ENCODE results near the gene DCXR.

The DCXR gene

DNA sequence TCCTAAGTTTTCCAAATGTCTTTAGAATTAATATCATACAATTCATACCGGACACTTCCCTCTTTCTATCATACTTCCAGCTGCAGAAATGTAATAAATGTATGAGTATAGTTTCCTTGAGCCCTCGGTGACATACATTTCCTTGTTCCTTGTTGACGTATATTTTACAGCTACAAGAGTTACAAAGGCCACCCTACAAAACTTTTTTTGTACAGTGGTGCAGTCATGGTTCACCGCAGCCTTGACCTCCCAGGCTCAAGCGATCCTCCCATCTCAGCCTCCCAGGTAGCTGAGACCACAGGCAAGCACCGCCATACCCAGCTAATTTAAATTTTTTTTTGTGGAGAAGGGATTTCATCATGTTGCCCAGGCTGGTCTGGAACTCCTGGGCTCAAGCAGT, 35.3 kb upstream of the DCXR start:
- no peak for DNase-seq

- no peak for DNase-seq
Observed at GRCh38 chr17:82070611-82071010, 33.1 kb upstream of the DCXR start.

DNA sequence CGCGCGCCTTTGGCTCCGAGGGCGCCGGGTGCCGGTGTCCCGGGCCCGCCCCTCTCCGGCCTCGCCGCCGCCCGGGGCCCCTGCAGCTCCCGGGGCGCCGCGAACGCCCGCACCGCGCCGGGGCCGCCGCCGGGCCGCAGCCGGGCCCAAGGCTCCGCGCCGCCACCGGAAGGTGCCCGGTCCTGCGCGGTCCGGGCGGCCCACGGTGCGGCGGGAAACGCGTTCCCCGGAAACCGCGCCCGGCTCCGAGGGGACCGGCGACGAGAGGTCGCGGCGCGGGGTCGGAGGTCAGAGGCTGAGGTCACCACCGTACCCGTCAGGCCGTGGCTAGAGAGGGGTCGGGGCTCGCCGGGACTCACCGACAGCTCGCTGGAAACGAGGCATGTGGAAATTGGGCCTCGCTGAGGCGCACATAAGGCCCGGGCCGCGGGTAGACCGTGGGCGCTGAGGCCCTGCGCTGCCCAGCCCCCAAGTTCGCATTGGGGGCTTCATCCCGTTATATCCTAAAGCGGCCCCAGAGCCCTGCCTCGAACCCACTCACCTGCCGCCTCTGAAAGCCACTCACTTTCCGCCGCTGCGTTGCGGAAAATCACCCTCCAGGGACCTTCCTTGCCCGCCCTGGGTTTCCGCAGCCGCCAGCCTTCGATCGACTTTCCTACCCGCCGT, 28.3 kb upstream of the DCXR start, which contains the start of gene DUS1L:
TSS of gene DUS1L (minus strand) at position 167 of the 666 bp plus-strand sequence. CDS start 745 bp downstream, outside the sequence.
- DNase-seq = no peak

DNA sequence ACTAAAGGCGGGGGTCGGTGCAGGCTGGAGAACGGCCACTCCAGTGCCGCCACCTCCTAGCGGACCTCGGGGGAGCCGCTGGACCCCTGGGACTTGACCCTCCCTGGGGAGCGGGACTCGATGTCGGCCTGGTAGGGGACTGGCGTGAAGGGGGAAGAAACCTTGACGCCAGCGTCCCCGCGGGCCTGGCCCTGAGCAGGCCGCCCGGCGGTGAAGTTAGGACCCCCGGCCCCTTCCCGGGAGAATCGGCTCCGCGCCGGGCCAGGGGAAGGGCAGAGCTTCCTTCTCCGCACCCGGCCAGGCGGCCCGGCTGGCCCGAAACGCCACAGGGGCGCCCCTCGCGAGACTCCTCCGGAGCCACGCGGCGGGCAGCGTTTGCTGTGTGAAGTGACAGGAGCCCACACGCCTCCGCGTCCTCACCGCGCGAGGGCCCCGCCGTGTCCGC, 27.7 kb upstream of the DCXR start:
- DNase-seq = no peak

GRCh38 chr17:82064433-82065192, 27.1 kb upstream of the DCXR start:
- no peak for DNase-seq

- DNase-seq = no peak
Observed at GRCh38 chr17:82063424-82064415, 26.2 kb upstream of the DCXR start.

- no peak for DNase-seq
Observed at GRCh38 chr17:82062984-82063368, 25.5 kb upstream of the DCXR start.

DNA sequence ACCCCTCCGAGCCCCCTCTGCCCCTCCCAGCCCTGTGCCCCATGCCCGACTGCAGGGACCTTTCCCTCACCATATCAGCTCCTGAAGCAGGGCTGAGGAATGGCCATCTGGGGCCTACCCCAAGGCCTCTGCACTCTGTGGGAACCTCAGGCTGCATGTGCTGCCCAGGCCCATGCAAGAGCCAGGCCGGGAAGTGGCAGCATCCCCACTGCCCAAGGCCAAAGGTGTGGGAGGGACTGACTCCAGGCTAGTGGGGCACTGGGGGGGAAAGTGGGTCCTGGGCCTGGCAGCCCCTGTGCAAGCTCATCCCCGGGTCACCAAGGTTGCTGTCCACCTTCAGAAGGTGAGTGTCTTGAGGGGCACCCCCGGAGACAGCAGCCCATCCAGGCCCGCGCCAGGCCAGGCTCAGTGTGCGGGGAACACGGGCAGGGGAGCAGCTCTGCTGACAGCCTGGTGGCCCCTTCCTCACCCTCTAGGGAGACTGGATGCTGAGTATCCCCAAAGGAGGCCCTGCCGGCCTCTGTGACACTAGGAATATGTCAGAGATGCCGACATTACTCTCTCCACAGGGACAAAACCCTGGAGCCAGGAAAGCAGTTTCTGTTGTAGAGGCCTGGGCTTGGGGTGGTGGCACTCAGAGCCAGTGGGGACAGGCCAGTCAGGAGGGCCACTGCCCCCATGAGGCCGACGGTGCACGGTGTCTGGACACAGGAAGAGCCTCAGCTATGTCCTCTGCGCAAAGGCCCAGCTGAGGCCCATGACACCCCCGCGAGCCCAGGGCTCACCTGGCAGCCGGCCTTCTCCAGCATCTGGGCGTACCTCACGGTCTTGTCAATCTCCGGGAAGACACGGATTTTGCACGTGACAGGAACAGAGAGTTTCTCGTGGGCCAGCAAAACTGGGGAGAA, 24.8 kb upstream of the DCXR start:
- no peak for DNase-seq

GRCh38 chr17:82061047-82061925, 23.8 kb upstream of the DCXR start:
- DNase-seq = no peak

DNA sequence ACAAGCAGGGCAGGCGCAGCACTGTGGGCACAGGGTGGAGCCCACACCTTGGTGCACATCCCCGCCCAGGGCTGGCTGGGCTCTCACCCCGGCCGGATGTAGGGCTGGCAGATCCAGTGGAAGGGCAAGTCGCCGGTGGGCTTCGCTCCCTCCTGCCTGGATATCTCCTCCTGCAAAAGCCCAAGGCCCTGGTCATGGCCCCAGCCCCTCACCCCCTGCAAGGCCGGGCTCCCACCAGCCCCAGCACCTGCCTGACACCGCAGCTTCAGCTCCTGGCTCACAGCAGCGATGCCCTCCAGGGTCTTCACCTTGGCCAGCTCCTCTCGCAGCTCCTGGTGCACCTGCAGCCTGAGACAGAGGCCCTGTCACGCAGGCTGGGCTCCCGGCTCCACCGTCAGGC, 23.1 kb upstream of the DCXR start:
- no peak for DNase-seq

DNA sequence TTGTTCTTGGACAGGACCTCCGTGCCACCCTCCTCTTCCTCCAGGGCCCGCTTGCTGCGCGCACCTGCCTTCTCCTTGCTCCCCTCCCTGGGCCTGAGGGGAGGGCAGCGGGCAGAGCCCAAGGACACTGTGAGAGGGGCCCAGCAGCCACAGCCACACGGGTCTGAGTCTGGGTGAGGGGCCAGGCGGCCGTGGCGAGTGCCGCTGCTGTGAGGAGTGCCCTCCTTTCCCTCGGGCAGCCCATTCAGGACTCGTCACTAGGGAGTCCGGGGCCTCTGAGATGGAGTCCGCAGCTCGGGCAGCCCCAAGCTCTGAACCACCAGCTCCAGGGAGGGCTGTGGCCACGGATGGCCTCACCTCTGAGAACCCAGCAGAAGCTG, 22.5 kb upstream of the DCXR start:
- DNase-seq = no peak

DNA sequence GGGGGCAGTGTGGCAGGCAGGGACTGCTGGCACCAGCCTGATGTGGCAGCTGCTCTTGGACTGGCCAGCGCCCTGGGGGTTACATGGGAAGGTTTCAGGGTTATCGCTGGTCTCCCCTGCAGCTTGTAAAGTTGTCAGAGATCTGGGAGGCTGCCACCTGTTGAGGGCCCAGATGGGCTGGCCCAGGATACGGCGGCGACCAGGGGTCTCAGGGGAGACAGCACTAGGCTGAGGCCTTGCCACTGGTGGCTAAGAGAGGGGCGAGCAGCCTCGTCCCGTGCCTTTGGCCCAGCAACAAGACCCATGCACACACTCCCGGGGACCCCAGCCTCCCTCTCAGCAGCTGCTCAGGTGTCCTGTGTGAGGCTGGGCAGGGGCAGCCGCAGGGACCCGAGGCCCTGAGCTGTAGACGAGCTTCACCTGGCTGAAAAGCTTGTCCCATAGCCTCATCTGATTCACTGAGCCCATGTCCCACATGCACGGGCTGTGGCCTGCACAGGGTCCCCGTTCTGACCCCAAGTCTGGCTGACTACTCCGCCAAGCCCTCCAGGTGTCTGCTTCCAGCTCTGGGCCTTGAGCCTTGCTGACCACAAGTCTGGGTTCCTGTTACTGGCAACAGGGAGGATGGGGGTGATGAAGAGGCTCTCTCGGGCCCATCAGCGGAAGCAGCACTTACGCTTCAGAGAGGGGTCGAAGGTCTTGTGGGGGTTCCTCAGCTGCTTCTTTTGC, 21.9 kb upstream of the DCXR start:
- no peak for DNase-seq

GRCh38 chr17:82058855-82059249, 21.4 kb upstream of the DCXR start:
- no peak for DNase-seq

- DNase-seq = no peak
Observed at GRCh38 chr17:82058230-82058854, 20.8 kb upstream of the DCXR start.

DNA sequence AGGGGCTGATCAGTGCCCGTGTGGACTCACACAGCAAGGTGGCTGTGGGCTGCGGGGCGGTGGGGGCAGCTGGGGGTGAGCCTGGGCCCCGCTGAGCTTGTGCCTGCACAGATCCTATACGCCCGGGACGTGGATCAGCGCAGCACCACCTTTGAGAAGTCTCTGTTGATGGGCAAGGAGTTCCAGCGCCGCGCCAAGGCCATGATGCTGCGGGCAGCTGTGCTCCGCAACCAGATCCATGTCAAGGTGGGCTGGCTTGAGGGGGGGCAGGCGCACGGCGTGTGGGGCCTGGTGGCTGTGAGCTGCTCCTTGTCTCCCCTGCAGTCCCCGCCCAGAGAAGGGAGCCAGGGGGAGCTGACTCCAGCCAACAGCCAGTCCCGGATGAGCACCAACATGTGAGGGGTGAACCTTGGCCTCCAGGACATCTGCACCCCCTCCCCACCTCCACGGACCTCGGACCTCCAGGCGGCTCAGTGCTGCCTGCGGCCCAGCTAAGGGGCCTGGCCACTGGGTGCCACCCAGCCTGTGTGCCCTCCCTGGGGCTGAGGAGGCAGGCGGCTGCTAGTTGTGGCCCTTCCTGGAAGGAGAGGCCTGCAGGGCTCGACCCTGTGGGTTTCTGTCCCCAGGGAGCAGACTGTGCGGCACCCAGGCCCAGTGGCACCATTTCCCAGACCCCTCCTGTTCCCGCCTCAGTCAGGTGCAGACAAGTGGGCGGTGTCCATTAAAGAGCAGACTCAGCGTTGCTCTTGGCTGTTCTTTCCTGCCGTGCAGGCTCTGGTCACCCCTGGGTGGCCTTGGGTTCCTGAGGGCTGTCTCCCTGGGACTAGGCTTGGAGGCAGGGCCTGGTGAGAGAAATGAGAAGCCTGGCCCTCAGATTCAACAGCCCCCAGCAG, 19.5 kb upstream of the DCXR start:
- DNase-seq = no peak

- no peak for DNase-seq
Observed at GRCh38 chr17:82055965-82056728, 18.6 kb upstream of the DCXR start.

DNA sequence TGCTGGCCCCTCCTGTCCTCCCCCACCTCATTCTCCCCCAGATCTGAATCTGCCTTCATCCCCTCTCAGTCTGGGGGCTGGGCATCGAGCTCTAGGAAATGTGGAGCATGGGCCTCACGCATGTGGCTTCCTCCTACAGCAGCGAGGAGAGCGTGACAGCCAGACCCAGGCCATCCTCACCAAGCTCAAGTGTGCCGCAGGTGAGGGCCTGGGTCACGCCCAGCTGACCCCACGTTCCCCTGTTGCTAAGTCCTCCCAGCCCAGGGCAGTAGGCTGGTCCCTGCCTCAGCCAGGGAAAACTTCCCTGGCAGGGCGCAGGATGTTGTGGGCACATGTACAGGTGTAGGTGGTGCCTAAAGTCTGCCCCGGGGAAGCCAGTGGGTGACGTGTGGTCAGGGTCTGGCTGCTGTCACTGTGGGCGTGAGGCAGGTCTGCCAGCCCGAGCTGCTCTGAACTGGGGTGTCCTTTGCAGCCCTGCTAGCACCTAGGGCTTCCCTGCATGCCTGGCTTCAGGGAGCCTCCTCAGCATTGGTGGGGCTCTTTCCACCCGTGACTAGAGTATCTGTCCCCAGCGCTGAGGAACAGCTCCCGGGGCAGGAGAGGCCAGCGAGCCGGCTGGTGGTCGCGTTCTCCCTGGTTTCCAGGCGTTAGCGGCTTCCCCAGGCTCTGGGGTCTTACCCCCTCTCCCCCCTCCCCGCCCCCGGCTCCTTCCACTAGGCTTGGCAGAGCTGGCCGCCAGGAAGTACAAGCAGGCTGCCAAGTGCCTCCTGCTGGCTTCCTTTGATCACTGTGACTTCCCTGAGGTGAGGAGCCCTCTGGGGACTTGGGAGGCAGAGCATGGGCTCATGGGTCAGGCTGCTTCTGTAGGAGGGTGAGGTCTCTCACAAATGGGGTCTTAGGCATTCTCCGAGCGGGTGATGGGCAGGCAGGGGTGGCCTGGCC, 17.8 kb upstream of the DCXR start:
- DNase-seq = no peak

All from NCI-H1694 (cell line).